IMR-90 (cell line): ENCODE data around the gene ME1. TPM values are rescaled to one million over a fixed set of nuclear protein-coding genes. Genes with fewer than 3 reads are reported as not detected.

Experiments
- ATAC-seq: fragments of 200-7000 bp; cut with Tn5 transposase; 2 replicates; pipeline ENCODE4 v1.9.1; 2020; ENCODE audit warnings: low read depth, mild to moderate bottlenecking, moderate library complexity
- BruUV-seq: library from RNA; stranded (reverse); fragments of 400-500 nt; replicated peaks from 2 replicates; lab custom pipeline; 2021; lab: Mats Ljungman, UMichigan
- CTCF ChIA-PET: fragments of 300-600 bp; formaldehyde crosslinking; extraction: SDS; loops from one replicate; lab custom pipeline; 2021; ENCODE audit warnings: antibody characterized with exemption; lab: Yijun Ruan, JAX
- POLR2A ChIA-PET: fragments of 300-600 bp; sonication (Branson Sonifier 250); formaldehyde crosslinking; loops from one replicate; lab custom pipeline; 2022; ENCODE audit warnings: antibody characterized with exemption; ENCODE audit not compliant: unreplicated experiment; lab: Charles Lee
- DNase-seq: peaks from one replicate; pipeline ENCODE4 v3.0.0; 2013
- H2AFZ ChIP-seq: replicated peaks from 2 replicates; pipeline ENCODE3; 2013; ENCODE audit warnings: low read length, mild to moderate bottlenecking; ENCODE audit not compliant: poor library complexity
- H2AK5ac ChIP-seq: 2 replicates; pipeline ENCODE4 v1.6.1; 2013; ENCODE audit warnings: low read depth, low read length, inconsistent platforms
- H2AK9ac ChIP-seq: replicated peaks from 2 replicates; pipeline ENCODE3; 2013; ENCODE audit warnings: mild to moderate bottlenecking, low read depth, low read length, moderate library complexity; ENCODE audit not compliant: poor library complexity
- H2BK120ac ChIP-seq: 2 replicates; pipeline ENCODE4 v1.6.1; 2013; ENCODE audit warnings: low read depth, low read length, inconsistent platforms
- H2BK15ac ChIP-seq: 3 replicates; pipeline ENCODE4 v1.6.1; 2013; ENCODE audit warnings: low read depth, low read length, inconsistent platforms
- H2BK20ac ChIP-seq: 2 replicates; pipeline ENCODE4 v1.6.1; 2013; ENCODE audit warnings: low read depth, mild to moderate bottlenecking, inconsistent platforms, low read length, moderate library complexity
- H2BK5ac ChIP-seq: 2 replicates; pipeline ENCODE4 v1.6.1; 2013; ENCODE audit warnings: mild to moderate bottlenecking, low read depth, low read length, inconsistent platforms; ENCODE audit not compliant: poor library complexity, severe bottlenecking
- H3K14ac ChIP-seq: replicated peaks from 2 replicates; pipeline ENCODE4 v1.6.1; 2013; ENCODE audit warnings: low read depth, low read length, inconsistent platforms
- H3K18ac ChIP-seq: 2 replicates; pipeline ENCODE4 v1.6.1; 2013; ENCODE audit warnings: low read depth, low read length, control low read depth
- H3K23ac ChIP-seq: 2 replicates; pipeline ENCODE4 v1.6.1; 2013; ENCODE audit warnings: low read depth, low read length, inconsistent platforms
- H3K27ac ChIP-seq: 2 replicates; pipeline ENCODE4 v1.5.1; 2013; ENCODE audit warnings: mild to moderate bottlenecking, control low read depth, low read length; ENCODE audit not compliant: insufficient read depth
- H3K27me3 ChIP-seq: 2 replicates; pipeline ENCODE4 v1.6.1; 2013; ENCODE audit warnings: low read length; ENCODE audit not compliant: control insufficient read depth, insufficient read depth
- H3K36me3 ChIP-seq: 2 replicates; pipeline ENCODE4 v1.6.1; 2013; ENCODE audit warnings: low read length, mixed read lengths; ENCODE audit not compliant: control insufficient read depth, insufficient read depth
- H3K4ac ChIP-seq: 2 replicates; pipeline ENCODE4 v1.6.1; 2013; ENCODE audit warnings: low read depth, low read length, inconsistent platforms
- H3K4me1 ChIP-seq: 2 replicates; pipeline ENCODE4 v1.6.1; 2013; ENCODE audit warnings: low read length, mixed read lengths; ENCODE audit not compliant: control insufficient read depth, insufficient read depth
- H3K4me2 ChIP-seq: 2 replicates; pipeline ENCODE4 v1.6.1; 2013; ENCODE audit warnings: low read depth, mild to moderate bottlenecking, control low read depth, low read length, moderate library complexity
- H3K4me3 ChIP-seq: 2 replicates; pipeline ENCODE4 v1.5.1; 2013; ENCODE audit warnings: low read depth, mild to moderate bottlenecking, control low read depth, low read length, moderate library complexity; ENCODE audit not compliant: insufficient read depth
- H3K56ac ChIP-seq: 2 replicates; pipeline ENCODE4 v1.6.1; 2013; ENCODE audit warnings: low read length, inconsistent platforms; ENCODE audit not compliant: insufficient read depth; ENCODE audit errors: extremely low read depth
- H3K79me1 ChIP-seq, 2 experiments: 2 replicates each; pipeline ENCODE4 v1.6.1; 2013; ENCODE audit warnings: low read length in 2 of 2, inconsistent platforms in 1 of 2, low read depth in 1 of 2
- H3K9ac ChIP-seq: 2 replicates; pipeline ENCODE4 v1.6.1; 2013; ENCODE audit warnings: low read depth, low read length, control low read depth
- H3K9me1 ChIP-seq: 2 replicates; pipeline ENCODE4 v1.6.1; 2013; ENCODE audit warnings: low read length, inconsistent platforms; ENCODE audit not compliant: insufficient read depth
- H3K9me3 ChIP-seq: 2 replicates; pipeline ENCODE4 v1.6.1; 2013; ENCODE audit warnings: low read length; ENCODE audit not compliant: control insufficient read depth, insufficient read depth
- H4K20me1 ChIP-seq: 2 replicates; pipeline ENCODE4 v1.6.1; 2013; ENCODE audit warnings: low read length, inconsistent platforms; ENCODE audit not compliant: insufficient read depth
- H4K5ac ChIP-seq: 2 replicates; pipeline ENCODE4 v1.6.1; 2013; ENCODE audit warnings: mild to moderate bottlenecking, low read depth, low read length, control low read depth
- H4K8ac ChIP-seq, 2 experiments: 2 replicates each; pipeline ENCODE4 v1.6.1; 2013; ENCODE audit warnings: low read depth in 2 of 2, low read length in 2 of 2, control low read depth in 1 of 2, inconsistent platforms in 1 of 2
- H4K91ac ChIP-seq: 2 replicates; pipeline ENCODE4 v1.6.1; 2013; ENCODE audit warnings: low read depth, low read length, inconsistent platforms; ENCODE audit not compliant: insufficient read depth
- BHLHE40 ChIP-seq: fragments of 150-350 bp; IDR thresholded peaks from 2 replicates; pipeline ENCODE4 v1.6.1; 2016; ENCODE audit warnings: mild to moderate bottlenecking, low read depth, low read length
- WGBS, 2 experiments: methylation state at CpG; one replicate each; pipeline versions ENCODE4 v1.1.5 to v1.1.7; 2013; ENCODE audit warnings: missing lambda C conversion rate in 2 of 2; ENCODE audit not compliant: insufficient read length in 1 of 2; ENCODE audit errors: extremely low coverage in 2 of 2; 5-methylcytosine and 5-hydroxymethylcytosine counted together
- dilution Hi-C: fragments of 300-500 bp; cut with HindIII; formaldehyde crosslinking; loops from one replicate; pipeline ENCODE4 v1.14.3; 2018; ENCODE audit warnings: low sequenced_read_pairs; ENCODE audit not compliant: unreplicated experiment
- in situ Hi-C: fragments of 300-500 bp; cut with MboI; formaldehyde crosslinking; loops from 3 replicates; pipeline ENCODE4 v1.14.3; 2019; ENCODE audit warnings: low sequenced_read_pairs, inconsistent platforms, mixed read lengths
- intact Hi-C: fragments of 100-400 bp; cut with micrococcal nuclease; formaldehyde crosslinking; loops from 2 replicates; pipeline ENCODE4 v1.10.0; 2022
- polyA plus RNA-seq, 3 experiments: library from polyadenylated mRNA; depleted of rRNA; stranded (reverse); fragments of >200 nt; gene quantifications; 2 replicates each; pipeline ENCODE4 v1.2.3, GENCODE V29; 2012; ENCODE audit warnings: low replicate concordance in 1 of 3
- total RNA-seq: library from RNA; depleted of rRNA; stranded (reverse); fragments of >200 nt; gene quantifications from 2 replicates; pipeline ENCODE4 v1.2.3, GENCODE V29; 2012
- TF ChIP-seq, protein P1 (sequence below): conservative IDR thresholded peaks from 2 replicates; pipeline ENCODE4 v1.5.1; 2012; ENCODE audit warnings: mild to moderate bottlenecking, low read depth, low read length, improper control_type of control experiment

ME1 gene
- total and polyA plus RNA-seq, 2 of the 4 experiments (the other 2 are of a cell fraction), result 21.5 to 24.4 TPM

DNA sequence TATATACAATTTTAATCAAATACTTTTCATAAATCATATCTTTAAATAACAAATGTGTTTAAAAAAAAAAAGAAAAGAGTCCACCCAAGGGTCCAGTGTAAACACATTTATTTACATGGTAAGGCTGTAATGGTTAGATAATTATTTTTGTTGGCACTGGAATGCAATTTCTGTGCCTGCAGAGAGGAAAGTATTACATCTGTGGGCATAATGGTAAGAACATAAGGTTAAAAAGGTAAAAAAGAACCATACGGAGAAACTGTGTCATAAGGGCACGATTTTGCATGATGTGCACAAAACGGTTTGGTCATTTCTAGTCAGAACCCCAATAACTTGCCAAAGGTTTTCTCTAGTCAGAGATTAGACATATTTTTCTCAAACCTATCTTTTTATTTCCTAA, 183.4 kb downstream of the ME1 start:
- H3K4me1 ChIP-seq, result no peaks in the 10 kb centered on the region
- H3K4me2 ChIP-seq, result no peak overlapping the region
- 0 out of 2 replicates have a peak, but pooled peaks cover 2% of the 10 kb centered on the region for H3K9me1 ChIP-seq
- no peak overlapping the region for H4K8ac ChIP-seq
- no peak overlapping the region for H3K56ac ChIP-seq
- H2AK5ac ChIP-seq, result no peak overlapping the region
- no peak overlapping the region for H3K4ac ChIP-seq
- H3K23ac ChIP-seq, result no peak overlapping the region
- no peak overlapping the region for H4K5ac ChIP-seq
- POLR2A ChIA-PET, result no interaction called here
- no peak overlapping the region for H3K27ac ChIP-seq
- no peak overlapping the region for H2AFZ ChIP-seq
- ATAC-seq (no peak), DNase-seq (no peak)
- in situ Hi-C loops (no loop called here), intact Hi-C loops (no loop called here), dilution Hi-C loops (no loop called here)
- H3K79me1 ChIP-seq, result peaks cover 0 to 8% of the 10 kb centered on the region in 2 experiments; a peak in 3 of 4 replicates
- no peak overlapping the region for H3K14ac ChIP-seq
- H2BK15ac ChIP-seq, result no peak overlapping the region
- TF ChIP-seq, protein P1, sequence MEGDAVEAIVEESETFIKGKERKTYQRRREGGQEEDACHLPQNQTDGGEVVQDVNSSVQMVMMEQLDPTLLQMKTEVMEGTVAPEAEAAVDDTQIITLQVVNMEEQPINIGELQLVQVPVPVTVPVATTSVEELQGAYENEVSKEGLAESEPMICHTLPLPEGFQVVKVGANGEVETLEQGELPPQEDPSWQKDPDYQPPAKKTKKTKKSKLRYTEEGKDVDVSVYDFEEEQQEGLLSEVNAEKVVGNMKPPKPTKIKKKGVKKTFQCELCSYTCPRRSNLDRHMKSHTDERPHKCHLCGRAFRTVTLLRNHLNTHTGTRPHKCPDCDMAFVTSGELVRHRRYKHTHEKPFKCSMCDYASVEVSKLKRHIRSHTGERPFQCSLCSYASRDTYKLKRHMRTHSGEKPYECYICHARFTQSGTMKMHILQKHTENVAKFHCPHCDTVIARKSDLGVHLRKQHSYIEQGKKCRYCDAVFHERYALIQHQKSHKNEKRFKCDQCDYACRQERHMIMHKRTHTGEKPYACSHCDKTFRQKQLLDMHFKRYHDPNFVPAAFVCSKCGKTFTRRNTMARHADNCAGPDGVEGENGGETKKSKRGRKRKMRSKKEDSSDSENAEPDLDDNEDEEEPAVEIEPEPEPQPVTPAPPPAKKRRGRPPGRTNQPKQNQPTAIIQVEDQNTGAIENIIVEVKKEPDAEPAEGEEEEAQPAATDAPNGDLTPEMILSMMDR, result no peak
- TF ChIP-seq BHLHE40, result no peak
- no peaks in the 10 kb centered on the region for H3K27me3 ChIP-seq
- no peak overlapping the region for H2AK9ac ChIP-seq
- H2BK120ac ChIP-seq, result no peak overlapping the region
- H4K91ac ChIP-seq, result no peak overlapping the region
- H3K18ac ChIP-seq, result no peak overlapping the region
- no CpG with 5 or more reads among the region's 3 CpGs for WGBS, 2 experiments
- no peak overlapping the region for H2BK5ac ChIP-seq
- no TSS peak for BruUV-seq
- H3K9me3 ChIP-seq, result no peaks in the 10 kb centered on the region
- no peak overlapping the region for H2BK20ac ChIP-seq
- H3K9ac ChIP-seq, result no peak overlapping the region
- H3K36me3 ChIP-seq, result peaks cover 3% of the 10 kb centered on the region; the same call in 1 of the 2 replicates
- no peaks in the 10 kb centered on the region for H4K20me1 ChIP-seq
- CTCF ChIA-PET, result no interaction called here
- H3K4me3 ChIP-seq, result no peak overlapping the region
